Prostate gland (tissue), 2 donors: ENCODE data around the gene ADARB1.

ENCODE experiments used
- POLR2A ChIP-seq: fragments of 450-650 bp; IDR thresholded peaks from one replicate; pipeline ENCODE4 v1.6.1; 2016; ENCODE audit warnings: antibody characterized with exemption, mild to moderate bottlenecking
- POLR2AphosphoS5 ChIP-seq: sonication (generic); formaldehyde crosslinking; IDR thresholded peaks from one replicate; pipeline ENCODE4 v1.6.1; 2017; ENCODE audit warnings: antibody characterized with exemption
- TF ChIP-seq, protein P1 (sequence below), 4 experiments: fragments of 200-600 bp in 2 of 4; fragments of 450-650 bp in 2 of 4; sonication (generic) in 2 of 4; IDR thresholded peaks; 1 replicate in 3 of 4; 2 replicates in 1 of 4; pipeline ENCODE4 v1.5.1; 2016 to 2019; ENCODE audit warnings: antibody characterized with exemption in 4 of 4, mild to moderate bottlenecking in 2 of 4, moderate library complexity in 2 of 4

DNA sequence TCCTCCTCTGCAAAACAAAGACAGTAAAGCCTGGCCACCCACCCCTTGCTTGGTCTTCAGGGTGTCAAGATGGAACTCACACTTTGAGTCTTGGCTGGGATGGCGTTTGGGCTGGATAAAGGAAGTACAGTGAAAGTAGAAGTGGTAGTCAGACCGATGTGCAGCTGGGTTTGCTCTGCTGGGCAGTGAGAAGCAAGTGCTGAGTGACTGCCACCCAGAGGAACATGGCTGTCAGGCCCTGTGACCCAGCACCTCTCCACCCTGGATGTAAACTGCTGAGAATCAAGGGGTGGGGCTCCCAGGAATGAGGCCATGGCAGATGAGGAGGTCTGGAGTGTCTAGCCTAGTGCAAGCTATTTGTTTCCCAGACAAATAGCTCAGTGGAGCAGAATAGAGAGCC is 162.1 kb downstream of the ADARB1 start:
- TF ChIP-seq, protein P1, sequence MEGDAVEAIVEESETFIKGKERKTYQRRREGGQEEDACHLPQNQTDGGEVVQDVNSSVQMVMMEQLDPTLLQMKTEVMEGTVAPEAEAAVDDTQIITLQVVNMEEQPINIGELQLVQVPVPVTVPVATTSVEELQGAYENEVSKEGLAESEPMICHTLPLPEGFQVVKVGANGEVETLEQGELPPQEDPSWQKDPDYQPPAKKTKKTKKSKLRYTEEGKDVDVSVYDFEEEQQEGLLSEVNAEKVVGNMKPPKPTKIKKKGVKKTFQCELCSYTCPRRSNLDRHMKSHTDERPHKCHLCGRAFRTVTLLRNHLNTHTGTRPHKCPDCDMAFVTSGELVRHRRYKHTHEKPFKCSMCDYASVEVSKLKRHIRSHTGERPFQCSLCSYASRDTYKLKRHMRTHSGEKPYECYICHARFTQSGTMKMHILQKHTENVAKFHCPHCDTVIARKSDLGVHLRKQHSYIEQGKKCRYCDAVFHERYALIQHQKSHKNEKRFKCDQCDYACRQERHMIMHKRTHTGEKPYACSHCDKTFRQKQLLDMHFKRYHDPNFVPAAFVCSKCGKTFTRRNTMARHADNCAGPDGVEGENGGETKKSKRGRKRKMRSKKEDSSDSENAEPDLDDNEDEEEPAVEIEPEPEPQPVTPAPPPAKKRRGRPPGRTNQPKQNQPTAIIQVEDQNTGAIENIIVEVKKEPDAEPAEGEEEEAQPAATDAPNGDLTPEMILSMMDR (IDR thresholded peaks at IDR 0.05): no peak
- TF ChIP-seq POLR2A (no peak), POLR2AphosphoS5 (no peak)
